GM12878 (cell line): ENCODE results near the gene GTF2H1. TPM values are rescaled to one million over a fixed set of nuclear protein-coding genes. Genes with fewer than 3 reads are reported as not detected.

Experiments
- ATF2 ChIP-seq: IDR thresholded peaks from 2 replicates; pipeline ENCODE4 v1.6.1; 2012; ENCODE audit warnings: low read length, inconsistent platforms
- BCL3 ChIP-seq: IDR thresholded peaks from 2 replicates; pipeline ENCODE4 v1.6.1; 2011; ENCODE audit warnings: borderline replicate concordance, low read depth, mild to moderate bottlenecking, moderate library complexity, low read length; ENCODE audit not compliant: insufficient read depth, poor library complexity, severe bottlenecking
- CEBPB ChIP-seq, 2 experiments: fragments of 150-350 bp in 1 of 2; IDR thresholded peaks; 2 replicates each; pipeline ENCODE4 v1.6.1; 2012 to 2014; ENCODE audit warnings: low read depth in 2 of 2, low read length in 2 of 2, borderline replicate concordance in 1 of 2, inconsistent platforms in 1 of 2
- CREM ChIP-seq: IDR thresholded peaks from 2 replicates; pipeline ENCODE4 v1.6.1; 2014; ENCODE audit warnings: antibody characterized with exemption, low read depth
- DPF2 ChIP-seq: fragments of 450-650 bp; IDR thresholded peaks from 2 replicates; pipeline ENCODE4 v1.6.1; 2017; ENCODE audit warnings: mild to moderate bottlenecking
- EED ChIP-seq: sonication (generic); IDR thresholded peaks from 2 replicates; pipeline ENCODE4 v1.6.1; 2016; ENCODE audit warnings: antibody characterized with exemption, low read depth
- HDAC2 ChIP-seq: fragments of 200-600 bp; sonication (generic); IDR thresholded peaks from 2 replicates; pipeline ENCODE4 v1.6.1; 2017
- IKZF1 ChIP-seq: fragments of 450-650 bp; conservative IDR thresholded peaks from 2 replicates; pipeline ENCODE4 v1.6.1; 2017; ENCODE audit warnings: antibody characterized with exemption, mild to moderate bottlenecking
- IKZF2 ChIP-seq, 2 experiments: fragments of 450-650 bp; IDR thresholded peaks; 2 replicates each; pipeline ENCODE4 v1.6.1; 2017; ENCODE audit warnings: mild to moderate bottlenecking in 2 of 2, moderate library complexity in 2 of 2
- JUNB ChIP-seq: IDR thresholded peaks from 2 replicates; pipeline ENCODE4 v1.6.1; 2016; ENCODE audit warnings: antibody characterized with exemption, mild to moderate bottlenecking
- LARP7 ChIP-seq: fragments of 450-650 bp; IDR thresholded peaks from 2 replicates; pipeline ENCODE4 v1.6.1; 2017; ENCODE audit warnings: mild to moderate bottlenecking
- MEF2A ChIP-seq: IDR thresholded peaks from 2 replicates; pipeline ENCODE4 v1.6.1; 2011; ENCODE audit warnings: low read depth, mild to moderate bottlenecking, low read length, moderate library complexity; ENCODE audit not compliant: insufficient read depth
- MEF2B ChIP-seq: fragments of 450-650 bp; IDR thresholded peaks from 2 replicates; pipeline ENCODE4 v1.6.1; 2018; ENCODE audit warnings: mild to moderate bottlenecking, moderate library complexity; ENCODE audit not compliant: partially characterized antibody, poor library complexity, severe bottlenecking
- NFIC ChIP-seq: IDR thresholded peaks from 2 replicates; pipeline ENCODE4 v1.6.1; 2012; ENCODE audit warnings: low read depth, mild to moderate bottlenecking, inconsistent platforms, low read length, moderate library complexity
- NRF1 ChIP-seq: conservative IDR thresholded peaks from 2 replicates; pipeline ENCODE4 v1.6.1; 2011; ENCODE audit warnings: mild to moderate bottlenecking, low read depth, low read length, improper control_type of control experiment
- POU2F2 ChIP-seq: IDR thresholded peaks from 3 replicates; pipeline ENCODE4 v1.6.1; 2011; ENCODE audit warnings: low read depth, mild to moderate bottlenecking, low read length, borderline replicate concordance
- RUNX3 ChIP-seq: IDR thresholded peaks from 2 replicates; pipeline ENCODE4 v1.6.1; 2012; ENCODE audit warnings: low read length, inconsistent platforms
- SIN3A ChIP-seq: IDR thresholded peaks from 2 replicates; pipeline ENCODE4 v1.6.1; 2012; ENCODE audit warnings: low read depth, low read length, improper control_type of control experiment
- SMARCA5 ChIP-seq: fragments of 450-650 bp; IDR thresholded peaks from 2 replicates; pipeline ENCODE4 v1.6.1; 2017; ENCODE audit warnings: mild to moderate bottlenecking
- SP1 ChIP-seq: IDR thresholded peaks from one replicate; pipeline ENCODE4 v1.6.1; 2011; ENCODE audit warnings: low read depth, low read length
- SPI1 ChIP-seq: IDR thresholded peaks from 2 replicates; pipeline ENCODE4 v1.6.1; 2011; ENCODE audit warnings: low read depth, mild to moderate bottlenecking, low read length, moderate library complexity, borderline replicate concordance; ENCODE audit not compliant: insufficient read depth
- SUPT20H ChIP-seq: IDR thresholded peaks from 2 replicates; pipeline ENCODE4 v1.6.1; 2011; ENCODE audit warnings: low read depth, mild to moderate bottlenecking, low read length, moderate library complexity, borderline replicate concordance; ENCODE audit not compliant: control insufficient read depth
- TARDBP ChIP-seq: IDR thresholded peaks from 2 replicates; pipeline ENCODE4 v1.6.1; 2016; ENCODE audit warnings: borderline replicate concordance
- TCF12 ChIP-seq: IDR thresholded peaks from 2 replicates; pipeline ENCODE4 v1.6.1; 2011; ENCODE audit warnings: low read depth, mild to moderate bottlenecking, low read length
- TCF7 ChIP-seq: IDR thresholded peaks from 2 replicates; pipeline ENCODE4 v1.6.1; 2014; ENCODE audit warnings: antibody characterized with exemption, borderline replicate concordance
- ZBED1 ChIP-seq: IDR thresholded peaks from 2 replicates; pipeline ENCODE4 v1.6.1; 2016; ENCODE audit warnings: borderline replicate concordance
- ZNF24 ChIP-seq: fragments of 450-650 bp; IDR thresholded peaks from 2 replicates; pipeline ENCODE4 v1.6.1; 2017; ENCODE audit warnings: antibody characterized with exemption, mild to moderate bottlenecking
- polyA plus RNA-seq, 11 experiments: library from polyadenylated mRNA; depleted of rRNA in 4 of 11; unstranded in 6 of 11; stranded (reverse) in 5 of 11; fragments of >200 nt; fragmentation: Nextera tagmentation in 4 of 11; fragmentation: Illumina TruSeq in 1 of 11; extraction: Ambion mirVana in 4 of 11; extraction: Trizol in 1 of 11; gene quantifications; 1 replicate in 1 of 11; 2 replicates in 10 of 11; pipeline versions ENCODE4 v1.2.1 to v1.2.3, GENCODE V29; 2011 to 2016; ENCODE audit warnings: inconsistent platforms in 2 of 11, missing spikeins in 2 of 11, low read depth in 1 of 11
- total RNA-seq, 4 experiments: library from RNA; depleted of rRNA in 3 of 4; stranded (reverse); fragments of >200 nt in 3 of 4; fragmentation: Illumina TruSeq in 1 of 4; extraction: Trizol in 1 of 4; gene quantifications; 2 replicates each; pipeline versions ENCODE4 v1.2.1 to v1.2.3, GENCODE V29; 2013 to 2021
- TF ChIP-seq, protein P1 (sequence below): fragments of 450-650 bp; IDR thresholded peaks from 2 replicates; pipeline ENCODE4 v1.6.1; 2018; ENCODE audit warnings: mild to moderate bottlenecking, low read depth, moderate library complexity; ENCODE audit not compliant: partially characterized antibody

GTF2H1 gene
- total and polyA plus RNA-seq, 10 of the 15 experiments (the other 5 are each of a cell fraction or from before 2014, with no cell fraction given), result 36.7 to 68.8 (median 46.6) TPM

- 0 out of 2 replicates have a peak, but pooled peaks have one; percentile 10 for TF ChIP-seq MEF2A
- TF ChIP-seq, protein P1, sequence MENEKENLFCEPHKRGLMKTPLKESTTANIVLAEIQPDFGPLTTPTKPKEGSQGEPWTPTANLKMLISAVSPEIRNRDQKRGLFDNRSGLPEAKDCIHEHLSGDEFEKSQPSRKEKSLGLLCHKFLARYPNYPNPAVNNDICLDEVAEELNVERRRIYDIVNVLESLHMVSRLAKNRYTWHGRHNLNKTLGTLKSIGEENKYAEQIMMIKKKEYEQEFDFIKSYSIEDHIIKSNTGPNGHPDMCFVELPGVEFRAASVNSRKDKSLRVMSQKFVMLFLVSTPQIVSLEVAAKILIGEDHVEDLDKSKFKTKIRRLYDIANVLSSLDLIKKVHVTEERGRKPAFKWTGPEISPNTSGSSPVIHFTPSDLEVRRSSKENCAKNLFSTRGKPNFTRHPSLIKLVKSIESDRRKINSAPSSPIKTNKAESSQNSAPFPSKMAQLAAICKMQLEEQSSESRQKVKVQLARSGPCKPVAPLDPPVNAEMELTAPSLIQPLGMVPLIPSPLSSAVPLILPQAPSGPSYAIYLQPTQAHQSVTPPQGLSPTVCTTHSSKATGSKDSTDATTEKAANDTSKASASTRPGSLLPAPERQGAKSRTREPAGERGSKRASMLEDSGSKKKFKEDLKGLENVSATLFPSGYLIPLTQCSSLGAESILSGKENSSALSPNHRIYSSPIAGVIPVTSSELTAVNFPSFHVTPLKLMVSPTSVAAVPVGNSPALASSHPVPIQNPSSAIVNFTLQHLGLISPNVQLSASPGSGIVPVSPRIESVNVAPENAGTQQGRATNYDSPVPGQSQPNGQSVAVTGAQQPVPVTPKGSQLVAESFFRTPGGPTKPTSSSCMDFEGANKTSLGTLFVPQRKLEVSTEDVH, result no peak
- peak; percentile 48; the same call in 1 of the 3 replicates for TF ChIP-seq POU2F2
- TF ChIP-seq IKZF1, result peak; percentile 60
- peak; percentile 73 to 81 for TF ChIP-seq IKZF2 (IDR thresholded peaks at IDR 0.05)
- peak; percentile 51; the same call in 1 of the 2 replicates for TF ChIP-seq SMARCA5
- TF ChIP-seq RUNX3, result peak; percentile 84
- TF ChIP-seq JUNB, result peak; percentile 82
- TF ChIP-seq SPI1, result peak; percentile 55; the same call in 1 of the 2 replicates
- peak in 1 of 2 experiments; percentile 64; a peak in 1 of 4 replicates for TF ChIP-seq CEBPB (IDR thresholded peaks at IDR 0.05; ENCODE audit: borderline replicate concordance in 1 of 2, low read depth in 2 of 2, low read length in 2 of 2)
- no peak for TF ChIP-seq NRF1
- TF ChIP-seq HDAC2, result no peak
- peak; percentile 47; the same call in 1 of the 2 replicates for TF ChIP-seq ZNF24
- no peak for TF ChIP-seq TARDBP
- peak; percentile 86 for TF ChIP-seq ATF2
- TF ChIP-seq EED, result peak; percentile 88
- no peak for TF ChIP-seq SP1
- TF ChIP-seq ZBED1, result 0 out of 2 replicates have a peak, but pooled peaks have one; percentile 16
- peak; percentile 86 for TF ChIP-seq NFIC
- TF ChIP-seq TCF12, result 0 out of 2 replicates have a peak, but pooled peaks have one; percentile 18
- TF ChIP-seq CREM, result peak; percentile 60; the same call in 1 of the 2 replicates
- TF ChIP-seq SIN3A, result no peak
- peak; percentile 68 for TF ChIP-seq BCL3
- TF ChIP-seq DPF2, result peak; percentile 69; the same call in 1 of the 2 replicates
- peak; percentile 50 for TF ChIP-seq MEF2B
- TF ChIP-seq TCF7, result peak; percentile 48; the same call in 1 of the 2 replicates
- TF ChIP-seq LARP7, result no peak
- TF ChIP-seq SUPT20H, result no peak
Observed at GRCh38 chr11:18310800-18311340, 11.5 kb upstream of the GTF2H1 start (continued).
